Esophagus squamous epithelium (tissue), 5 donors: ENCODE data around the gene VSTM4. TPM values are rescaled to one million over a fixed set of nuclear protein-coding genes. Genes with fewer than 3 reads are reported as not detected.

Source experiments
- DNase-seq: peaks from one replicate; lab custom pipeline; 2025; lab: John Stamatoyannopoulos, UW
- H3K27ac ChIP-seq, 4 donors: fragments of 200-600 bp; sonication (generic); one replicate each; pipeline ENCODE4 v1.5.1; 2016 to 2019; ENCODE audit warnings: mild to moderate bottlenecking in 1 of 4
- H3K27me3 ChIP-seq, 4 donors: fragments of 200-600 bp; sonication (generic); 1 replicate in 3 of 4; 2 replicates in 1 of 4; pipeline versions ENCODE4 v1.5.1 to v1.6.0; 2017 to 2021; ENCODE audit warnings: antibody characterized with exemption in 1 of 4
- H3K36me3 ChIP-seq, 3 donors: fragments of 200-600 bp; sonication (generic); one replicate each; pipeline ENCODE4 v1.5.1; 2016 to 2019
- H3K4me1 ChIP-seq, 3 donors: fragments of 200-600 bp; sonication (generic); one replicate each; pipeline ENCODE4 v1.5.1; 2017 to 2019
- H3K4me3 ChIP-seq, 4 donors: fragments of 200-600 bp; sonication (generic); 1 replicate in 3 of 4; 2 replicates in 1 of 4; pipeline ENCODE4 v1.5.1; 2016 to 2019; ENCODE audit warnings: mild to moderate bottlenecking in 2 of 4, moderate library complexity in 1 of 4
- H3K9me3 ChIP-seq, 3 donors: fragments of 200-600 bp; sonication (generic); one replicate each; pipeline ENCODE4 v1.5.1; 2016 to 2019
- POLR2A ChIP-seq, 4 donors: fragments of 450-650 bp; IDR thresholded peaks; one replicate each; pipeline ENCODE4 v1.6.1; 2017; ENCODE audit warnings: antibody characterized with exemption in 4 of 4, mild to moderate bottlenecking in 4 of 4, moderate library complexity in 3 of 4
- WGBS, 2 donors: methylation state at CpG; one replicate each; pipeline ENCODE4 v1.1.5; 2018; 5-methylcytosine and 5-hydroxymethylcytosine counted together
- intact Hi-C: fragments of 100-400 bp; cut with DNase I; formaldehyde crosslinking; loops from one replicate; pipeline ENCODE4 v1.15.0; 2022
- small RNA-seq, 4 donors: library from RNA; depleted of rRNA; stranded (forward); fragments of <200 nt; gene quantifications; one replicate each; pipeline ENCODE3, GENCODE V24; 2016
- total RNA-seq, 4 donors: library from RNA; depleted of rRNA; stranded (reverse); fragments of >200 nt; gene quantifications; one replicate each; pipeline ENCODE4 v1.1.0, GENCODE V29; 2016
- TF ChIP-seq, protein P1 (sequence below), 6 experiments: fragments of 450-650 bp in 4 of 6; fragments of 200-600 bp in 2 of 6; sonication (generic) in 2 of 6; IDR thresholded peaks; one replicate each; pipeline ENCODE4 v1.5.1; 2016 to 2019; ENCODE audit warnings: antibody characterized with exemption in 6 of 6, mild to moderate bottlenecking in 4 of 6, moderate library complexity in 4 of 6
- donor health status: DM: yes; HTN: yes; CAD: no.

Gene VSTM4
- total RNA-seq, 4 donors from 2014 or later, result 0.80 to 6.9 (median 1.9) TPM

DNA sequence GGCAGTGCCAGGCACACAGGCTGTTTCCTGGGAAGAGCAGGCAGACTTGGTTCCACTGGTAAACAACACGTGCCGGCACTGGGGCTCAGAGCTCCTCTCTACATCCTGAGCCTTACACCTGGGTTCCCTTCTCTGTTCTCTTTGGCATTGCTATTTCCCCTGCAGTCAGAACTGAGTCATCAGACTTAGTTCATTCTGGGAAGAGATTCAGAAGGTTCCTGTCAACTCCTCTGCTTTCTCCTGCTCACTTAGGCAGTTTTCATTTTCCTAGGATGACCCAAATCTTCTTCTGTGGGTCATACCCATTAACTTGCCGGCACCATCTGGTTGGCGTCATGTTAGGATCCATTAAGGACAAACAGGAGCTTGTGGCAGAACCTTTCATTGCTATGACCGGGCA is 142.3 kb downstream of the VSTM4 start:
- Histone ChIP-seq H3K4me1 (peaks cover 0 to 4% (median 0%) of the 10 kb centered on the region in 3 donors), H3K9me3 (no peaks in the 10 kb centered on the region), H3K27ac (no peak overlapping the region), H3K4me3 (no peak overlapping the region), H3K36me3 (no peaks in the 10 kb centered on the region), H3K27me3 (peaks cover 0 to 8% (median 0%) of the 10 kb centered on the region in 4 donors)
- TF ChIP-seq, protein P1, sequence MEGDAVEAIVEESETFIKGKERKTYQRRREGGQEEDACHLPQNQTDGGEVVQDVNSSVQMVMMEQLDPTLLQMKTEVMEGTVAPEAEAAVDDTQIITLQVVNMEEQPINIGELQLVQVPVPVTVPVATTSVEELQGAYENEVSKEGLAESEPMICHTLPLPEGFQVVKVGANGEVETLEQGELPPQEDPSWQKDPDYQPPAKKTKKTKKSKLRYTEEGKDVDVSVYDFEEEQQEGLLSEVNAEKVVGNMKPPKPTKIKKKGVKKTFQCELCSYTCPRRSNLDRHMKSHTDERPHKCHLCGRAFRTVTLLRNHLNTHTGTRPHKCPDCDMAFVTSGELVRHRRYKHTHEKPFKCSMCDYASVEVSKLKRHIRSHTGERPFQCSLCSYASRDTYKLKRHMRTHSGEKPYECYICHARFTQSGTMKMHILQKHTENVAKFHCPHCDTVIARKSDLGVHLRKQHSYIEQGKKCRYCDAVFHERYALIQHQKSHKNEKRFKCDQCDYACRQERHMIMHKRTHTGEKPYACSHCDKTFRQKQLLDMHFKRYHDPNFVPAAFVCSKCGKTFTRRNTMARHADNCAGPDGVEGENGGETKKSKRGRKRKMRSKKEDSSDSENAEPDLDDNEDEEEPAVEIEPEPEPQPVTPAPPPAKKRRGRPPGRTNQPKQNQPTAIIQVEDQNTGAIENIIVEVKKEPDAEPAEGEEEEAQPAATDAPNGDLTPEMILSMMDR (IDR thresholded peaks at IDR 0.05), result no peak
- no peak for TF ChIP-seq POLR2A (IDR thresholded peaks at IDR 0.05)
- WGBS, 2 donors, result 38 to 72% methylated on average over 3 to 4 of the region's 5 CpGs
- no peak for DNase-seq
- intact Hi-C loops, result loop anchor here (10.0 kb wide), 1 partner anchor 542 kb away; no protein-coding TSS in a partner anchor

DNA sequence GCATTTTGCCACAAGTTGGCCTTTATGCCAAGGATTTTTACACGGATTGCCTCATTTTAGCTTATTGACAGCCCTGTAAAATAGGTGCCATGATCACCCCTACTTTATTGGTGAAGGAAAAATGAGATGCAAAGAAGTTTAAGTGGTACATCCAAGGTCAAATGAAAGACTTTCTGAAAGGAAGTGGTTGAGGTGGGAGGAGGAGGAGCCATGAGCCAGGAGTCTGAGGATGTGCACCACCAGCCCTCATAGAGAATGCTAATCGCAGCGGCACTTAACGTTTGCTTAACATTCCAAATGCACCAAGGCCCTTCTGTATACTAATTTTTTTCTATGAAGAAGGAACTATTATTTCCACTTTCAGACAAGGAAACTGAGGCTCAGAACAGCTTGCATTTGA is 144.7 kb downstream of the VSTM4 start:
- DNase-seq, result no peak
- WGBS, 2 donors, result 78 to 89% methylated on average over 4 of the region's 4 CpGs
- Histone ChIP-seq H3K27me3 (peaks cover 0 to 10% (median 0%) of the 10 kb centered on the region in 4 donors), H3K36me3 (no peaks in the 10 kb centered on the region), H3K4me1 (peaks cover 0 to 4% (median 0%) of the 10 kb centered on the region in 3 donors), H3K9me3 (no peaks in the 10 kb centered on the region), H3K27ac (no peak overlapping the region), H3K4me3 (no peak overlapping the region)
- TF ChIP-seq, protein P1 (IDR thresholded peaks at IDR 0.05), result no peak
- no peak for TF ChIP-seq POLR2A (IDR thresholded peaks at IDR 0.05)
- intact Hi-C loops, result loop anchor here (10.0 kb wide), 1 partner anchor 544 kb away; no protein-coding TSS in a partner anchor

- no peak for TF ChIP-seq POLR2A (IDR thresholded peaks at IDR 0.05)
- TF ChIP-seq, protein P1 (IDR thresholded peaks at IDR 0.05), result no peak
- Histone ChIP-seq H3K36me3 (no peaks in the 10 kb centered on the region), H3K4me3 (no peak overlapping the region), H3K27ac (no peak overlapping the region), H3K4me1 (peaks cover 0 to 4% (median 0%) of the 10 kb centered on the region in 3 donors), H3K9me3 (no peaks in the 10 kb centered on the region), H3K27me3 (peaks cover 0 to 10% (median 0%) of the 10 kb centered on the region in 4 donors)
- intact Hi-C loops, result loop anchor here (10.0 kb wide), 1 partner anchor 545 kb away; no protein-coding TSS in a partner anchor
- WGBS, 2 donors, result 86% methylated on average over 6 of the region's 14 CpGs; no CpG with 5 or more reads in 1 of the 2 donors
- DNase-seq, result no peak
These were observed 145.3 kb downstream of the VSTM4 start for GRCh38 chr10:48970046-48970445.

- intact Hi-C loops, result no loop called here
- no peak overlapping the region for H3K27ac ChIP-seq
- WGBS, 2 donors, result 81 to 82% methylated on average over 2 of the region's 3 CpGs
These were observed 147.3 kb downstream of the VSTM4 start for GRCh38 chr10:48968036-48968435.

GRCh38 chr10:48965460-48965859 is 149.9 kb downstream of the VSTM4 start:
- intact Hi-C loops, result no loop called here
- peaks cover 0 to 8% (median 0%) of the 10 kb centered on the region in 4 donors for H3K27me3 ChIP-seq
- H3K9me3 ChIP-seq, result no peaks in the 10 kb centered on the region
- no peaks in the 10 kb centered on the region for H3K36me3 ChIP-seq
- H3K4me3 ChIP-seq, result no peak overlapping the region
- TF ChIP-seq, protein P1 (IDR thresholded peaks at IDR 0.05), result no peak
- 82 to 95% methylated on average over 4 of the region's 4 CpGs for WGBS, 2 donors
- no peaks in the 10 kb centered on the region for H3K4me1 ChIP-seq
- H3K27ac ChIP-seq, result no peak overlapping the region
- DNase-seq, result no peak

More at GRCh38 chr10:48968036-48968435, 147.3 kb downstream of the VSTM4 start:
- Histone ChIP-seq H3K4me1 (no peaks in the 10 kb centered on the region), H3K4me3 (no peak overlapping the region), H3K27me3 (peaks cover 0 to 7% (median 0%) of the 10 kb centered on the region in 4 donors), H3K36me3 (no peaks in the 10 kb centered on the region), H3K9me3 (no peaks in the 10 kb centered on the region)
- DNase-seq, result no peak
- TF ChIP-seq POLR2A (IDR thresholded peaks at IDR 0.05), result no peak

Small RNA genes lying within 50 kb of the gene (small RNA-seq; reads per million reads assigned to genes)
- 0 reads per million in 4 donors for gene MIR4294

Other genes starting within 250 kb of the VSTM4 start
- gene LRRC18, start 175.7 kb downstream of the VSTM4 start, total RNA-seq, result under 1 TPM in 1 of 4 donors, not detected in 3; 0.19 TPM
- gene FAM170B, start 18.5 kb upstream of the VSTM4 start, total RNA-seq, result not detected
- gene TMEM273, start 72.9 kb upstream of the VSTM4 start, total RNA-seq, result 10 to 100 TPM in 2 of 4 donors, 1 to 10 TPM in 1, under 1 TPM in 1; 0.76 to 20.6 (median 7.1) TPM
- gene C10orf71, start 183.6 kb upstream of the VSTM4 start, total RNA-seq, result under 1 TPM in 1 of 4 donors, not detected in 3; under 0.01 TPM